WTC11 (cell line): ENCODE data around the gene GJD4.

ENCODE experiments used
- ATF2 ChIP-seq: sonication (generic); formaldehyde crosslinking; IDR thresholded peaks from 2 replicates; pipeline ENCODE4 v1.8.1; 2022; ENCODE audit warnings: low read depth, missing genetic modification reagents, borderline replicate concordance
- SMAD3 ChIP-seq: sonication (generic); formaldehyde crosslinking; IDR thresholded peaks from 2 replicates; pipeline ENCODE4 v1.8.0; 2022; ENCODE audit warnings: missing genetic modification reagents, mild to moderate bottlenecking, borderline replicate concordance
- ZBTB21 ChIP-seq: sonication (generic); formaldehyde crosslinking; IDR thresholded peaks from 2 replicates; pipeline ENCODE4 v1.8.1; 2023; ENCODE audit warnings: mild to moderate bottlenecking, missing genetic modification reagents, borderline replicate concordance
- ZNF138 ChIP-seq: sonication (generic); formaldehyde crosslinking; conservative IDR thresholded peaks from 2 replicates; pipeline ENCODE4 v1.8.1; 2022; ENCODE audit warnings: mild to moderate bottlenecking, moderate library complexity, missing genetic modification reagents

GRCh38 chr10:35579116-35579515 is 26.0 kb upstream of the GJD4 start:
- TF ChIP-seq ZBTB21 (CRISPR knock-in tag), result no peak
- TF ChIP-seq SMAD3, result no peak
- TF ChIP-seq ZNF138 (CRISPR knock-in tag), result no peak
- TF ChIP-seq ATF2 (CRISPR knock-in tag), result no peak
